Left cardiac atrium (tissue), 4 donors: ENCODE measurements around the gene BCL2. TPM values are rescaled to one million over a fixed set of nuclear protein-coding genes. Genes with fewer than 3 reads are reported as not detected.
"Not testable (repeated sequence)": the region's sequence is repeated elsewhere in the genome, so short reads cannot be mapped to it uniquely, and the experiment has no call there.

Experiments used
- ATAC-seq, 2 donors: fragments of 200-7000 bp; cut with Tn5 transposase; one replicate each; pipeline ENCODE4 v1.9.1; 2020; ENCODE audit warnings: mild to moderate bottlenecking in 2 of 2, moderate library complexity in 2 of 2
- DNase-seq: peaks from one replicate; pipeline ENCODE4 v3.0.0-alpha.2; 2020
- intact Hi-C, 2 donors: fragments of 100-400 bp; cut with DNase I; formaldehyde crosslinking; loops; one replicate each; pipeline versions ENCODE4 v1.14.1 to v1.15.1; 2022 to 2023
- total RNA-seq, 2 donors: library from RNA; stranded (reverse); fragmentation: NEBNext Ultra II Directional; extraction: Animal tissue kit (Norgen Biotek cat#: 25700); gene quantifications; one replicate each; pipeline ENCODE4 v1.2.1, GENCODE V29; 2021
- donor health status: DM: no; HTN: yes; CAD: no.
- donor health status: DM: no; HTN: yes; CAD: no; lungs with severe emphysema.
- donor health status: DM: yes; HTN: yes; CAD: no.
- donor health status: Dilated cardiomyopathy.

BCL2 gene
- total RNA-seq, 2 donors from 2014 or later: 10.1 to 11.6 TPM

DNA sequence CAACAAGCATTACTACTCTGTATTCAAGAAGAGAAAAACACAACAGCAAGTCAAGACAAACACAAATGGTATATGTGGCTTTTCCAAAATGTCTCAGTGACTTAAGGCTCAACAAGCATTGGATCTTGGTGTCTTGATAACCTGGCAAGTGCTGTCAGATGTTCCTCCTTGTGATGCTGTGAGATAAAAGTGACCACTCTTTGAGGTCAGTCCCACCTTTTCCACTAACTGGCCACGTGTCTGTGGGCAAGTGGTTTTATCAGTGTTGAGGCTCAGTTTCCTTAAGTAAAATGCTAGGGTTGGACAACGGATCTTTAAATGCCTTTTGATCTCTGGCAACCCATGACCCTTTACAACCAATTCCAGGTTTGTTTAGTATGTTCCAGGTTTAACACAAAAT, 98.7 kb downstream of the BCL2 start:
- intact Hi-C loops: no loop called here
- DNase-seq (no peak), ATAC-seq (no peak)

DNA sequence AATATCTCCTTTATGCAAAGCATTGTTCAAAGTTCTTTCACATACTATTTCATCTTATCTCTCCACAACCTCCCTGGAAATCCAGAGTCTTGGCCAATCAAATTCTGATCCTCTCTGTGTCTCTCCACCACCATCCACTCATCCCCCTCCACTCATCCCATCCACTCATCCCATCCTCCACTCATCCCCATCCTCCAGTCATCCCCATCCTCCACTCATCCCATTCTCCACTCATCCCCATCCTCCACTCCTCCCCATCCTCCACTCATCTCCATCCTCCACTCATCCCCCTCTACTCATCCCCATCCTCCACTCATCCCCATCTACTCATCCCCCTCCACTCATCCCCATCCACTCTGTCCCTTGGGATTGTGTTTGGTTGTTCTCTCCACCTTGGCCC, 101.1 kb downstream of the BCL2 start:
- intact Hi-C loops: no loop called here
- no peak for DNase-seq

DNA sequence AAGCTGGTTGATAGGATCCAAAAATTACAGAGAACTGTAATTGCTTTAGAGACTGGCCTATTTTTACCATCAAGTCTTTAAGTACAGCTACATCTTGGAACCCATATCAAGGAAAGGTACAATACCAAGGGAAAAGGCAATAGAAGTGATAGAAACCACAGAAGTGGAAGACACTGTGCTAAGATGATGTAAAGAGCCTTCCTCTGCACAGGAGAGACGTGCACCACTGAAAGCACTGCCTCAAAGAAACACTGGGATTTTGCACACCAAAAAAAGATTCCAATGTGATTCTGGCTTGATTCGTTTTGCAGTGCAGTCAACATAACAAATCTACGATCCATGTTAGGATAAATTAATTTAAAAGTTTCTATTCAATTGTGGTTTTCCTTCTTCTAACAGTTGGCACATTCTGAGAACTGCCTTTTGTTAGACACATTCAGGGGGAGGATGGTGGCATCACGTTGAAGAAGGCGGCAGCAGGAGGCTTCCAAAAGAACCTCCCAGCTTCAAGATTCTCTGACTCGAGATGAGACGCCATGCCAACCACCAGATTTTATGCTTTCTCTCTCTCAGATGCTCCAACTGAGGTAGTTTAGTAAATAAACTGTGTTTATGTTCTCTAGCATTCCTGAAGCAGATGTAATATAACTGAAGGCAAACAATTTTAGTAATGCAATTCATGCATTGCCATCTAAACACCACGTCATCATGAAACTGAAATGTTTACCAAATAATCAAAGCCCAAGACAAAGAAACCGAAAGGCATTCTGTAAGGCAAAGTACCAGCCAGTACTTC, 102.9 kb downstream of the BCL2 start:
- intact Hi-C loops: no loop called here
- DNase-seq (no peak), ATAC-seq (no peak)

More for the DNA sequence above, 101.1 kb downstream of the BCL2 start:
- peak in 1 of 2 donors; percentile 47 for ATAC-seq

DNA sequence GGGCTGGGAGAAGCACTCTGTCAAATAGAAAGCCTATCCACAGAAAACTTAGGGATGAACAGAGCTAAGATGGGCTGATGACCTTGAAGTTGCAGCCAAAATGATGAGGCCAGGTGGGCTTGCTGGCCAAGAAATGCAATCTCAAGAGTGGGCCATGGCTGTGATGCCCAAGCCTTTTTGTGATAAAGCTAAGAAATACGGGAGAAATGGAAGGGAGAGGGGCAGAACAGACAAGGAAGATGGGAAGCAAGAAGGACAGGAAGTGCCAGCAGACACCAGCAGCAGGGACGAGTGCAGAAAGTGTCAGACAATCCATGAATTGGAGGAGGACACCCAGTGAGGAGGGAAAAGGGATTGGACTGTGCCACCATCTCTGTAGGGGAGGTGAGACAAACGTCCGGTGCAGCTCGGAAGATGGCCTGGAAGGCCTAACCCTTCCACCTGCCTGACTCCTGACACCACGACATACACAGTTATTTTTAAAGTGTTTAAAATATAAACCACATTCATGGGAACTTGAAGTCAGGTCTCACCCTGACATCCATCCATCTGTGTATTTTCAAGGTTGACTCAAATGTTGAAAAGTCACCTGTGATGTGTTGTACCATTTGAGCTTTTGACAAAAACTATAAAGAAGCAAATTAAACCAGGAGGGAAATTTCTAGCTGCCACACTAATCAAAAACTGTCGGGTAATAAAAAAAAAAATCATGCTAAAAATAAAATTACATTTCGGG, 105.5 kb downstream of the BCL2 start:
- DNase-seq: no peak
- intact Hi-C loops: no loop called here
- no peak for ATAC-seq

DNA sequence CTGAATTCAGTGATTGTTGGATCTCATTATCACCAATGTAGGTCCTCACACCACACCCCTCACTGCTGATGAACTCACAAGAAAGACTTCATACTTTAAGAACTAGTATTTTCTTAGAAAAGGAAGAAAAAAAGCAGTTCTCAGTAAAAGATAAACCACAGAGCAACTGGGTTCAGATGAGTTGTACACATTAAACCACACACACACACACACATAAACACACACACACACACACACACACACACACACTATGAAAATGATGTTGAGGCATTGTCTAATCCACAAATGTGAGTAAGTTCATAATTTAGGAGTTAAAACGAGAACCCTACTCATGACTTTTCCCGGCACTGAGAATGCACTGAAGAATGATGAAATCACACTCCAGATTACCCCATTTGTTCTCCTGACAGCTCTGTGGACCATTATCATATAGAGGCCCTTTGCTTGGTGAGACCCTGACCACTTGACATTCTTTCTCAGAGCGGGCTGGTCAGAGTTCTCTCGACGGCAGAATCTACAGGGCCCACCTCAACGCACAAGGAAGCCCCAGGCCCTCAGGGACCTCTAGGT, 106.2 kb downstream of the BCL2 start:
- peak in 1 of 2 donors; percentile 24 for ATAC-seq
- intact Hi-C loops: no loop called here
- DNase-seq: no peak

DNA sequence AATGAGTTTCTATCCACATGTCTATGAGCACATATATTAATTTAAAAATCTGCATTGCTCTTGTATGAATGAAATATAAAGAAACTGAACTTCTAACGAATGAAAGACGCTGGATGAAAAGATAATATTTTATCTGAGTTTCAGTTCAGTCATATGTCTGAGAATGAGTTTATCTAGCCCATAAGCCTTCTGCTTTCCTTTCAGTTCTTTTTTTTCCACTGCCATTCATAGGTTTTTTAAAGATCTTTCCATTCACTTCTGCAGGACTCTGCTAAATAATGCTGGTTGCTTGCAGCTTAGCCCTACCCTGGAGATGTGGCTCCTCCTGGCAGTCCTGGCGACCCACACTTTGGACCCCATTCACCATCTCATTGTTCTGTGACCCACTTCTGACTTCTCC, 109.0 kb downstream of the BCL2 start:
- DNase-seq: no peak
- intact Hi-C loops: no loop called here
- ATAC-seq: no peak

GRCh38 chr18:63208676-63209075, 110.9 kb downstream of the BCL2 start:
- ATAC-seq (peak in 1 of 2 donors; percentile 42), DNase-seq (no peak)
- intact Hi-C loops: no loop called here

DNA sequence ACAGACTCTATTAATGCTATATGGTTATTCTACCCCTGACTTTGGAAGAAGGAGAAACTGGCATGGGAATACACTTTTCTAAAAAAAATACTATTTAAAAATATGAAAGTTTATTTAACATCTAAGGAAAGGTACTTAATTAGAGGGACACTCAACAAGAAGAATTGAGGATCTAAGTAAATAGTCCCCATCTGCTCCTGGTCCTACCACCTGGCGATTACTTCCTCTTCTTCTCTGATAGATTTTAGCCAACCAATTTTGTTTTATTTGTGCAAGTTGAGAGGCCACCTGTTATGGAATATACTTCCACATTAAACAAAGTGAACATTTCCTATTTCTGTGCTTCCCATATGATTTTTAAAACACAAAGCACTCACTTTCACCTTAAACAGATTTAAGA, 111.7 kb downstream of the BCL2 start:
- intact Hi-C loops: no loop called here
- no peak for ATAC-seq
- DNase-seq: no peak

DNA sequence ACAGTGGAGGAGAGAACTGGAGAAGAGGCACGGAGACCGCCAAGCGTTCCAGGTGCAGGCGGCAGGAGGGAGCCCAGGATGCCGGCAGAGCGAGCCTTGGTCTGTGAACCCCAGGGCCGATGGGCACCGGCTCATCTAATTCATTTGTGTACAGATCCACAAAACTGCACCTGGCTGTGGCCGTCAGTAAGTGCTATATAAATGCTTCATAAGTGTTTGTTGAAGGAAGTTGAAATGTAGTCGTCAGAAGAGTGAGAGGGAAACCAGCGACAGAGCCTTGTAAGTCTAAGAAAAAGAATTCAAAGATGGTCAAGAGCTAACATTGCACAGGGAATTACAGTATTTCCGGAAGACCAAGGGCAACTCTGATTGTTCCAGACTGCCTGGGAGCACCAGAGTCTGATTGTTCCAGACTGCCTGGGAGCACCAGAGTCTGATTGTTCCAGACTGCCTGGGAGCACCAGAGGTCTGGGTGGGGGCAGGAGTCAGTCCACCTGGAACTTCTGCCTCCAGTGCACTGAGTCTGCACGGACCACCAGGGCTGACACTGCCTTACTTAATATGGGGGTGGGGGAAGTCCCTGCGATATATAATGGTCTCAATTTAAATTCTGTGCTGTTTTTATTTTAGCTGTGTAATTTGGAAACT, 112.3 kb downstream of the BCL2 start:
- ATAC-seq (no peak), DNase-seq (no peak)
- intact Hi-C loops: no loop called here

DNA sequence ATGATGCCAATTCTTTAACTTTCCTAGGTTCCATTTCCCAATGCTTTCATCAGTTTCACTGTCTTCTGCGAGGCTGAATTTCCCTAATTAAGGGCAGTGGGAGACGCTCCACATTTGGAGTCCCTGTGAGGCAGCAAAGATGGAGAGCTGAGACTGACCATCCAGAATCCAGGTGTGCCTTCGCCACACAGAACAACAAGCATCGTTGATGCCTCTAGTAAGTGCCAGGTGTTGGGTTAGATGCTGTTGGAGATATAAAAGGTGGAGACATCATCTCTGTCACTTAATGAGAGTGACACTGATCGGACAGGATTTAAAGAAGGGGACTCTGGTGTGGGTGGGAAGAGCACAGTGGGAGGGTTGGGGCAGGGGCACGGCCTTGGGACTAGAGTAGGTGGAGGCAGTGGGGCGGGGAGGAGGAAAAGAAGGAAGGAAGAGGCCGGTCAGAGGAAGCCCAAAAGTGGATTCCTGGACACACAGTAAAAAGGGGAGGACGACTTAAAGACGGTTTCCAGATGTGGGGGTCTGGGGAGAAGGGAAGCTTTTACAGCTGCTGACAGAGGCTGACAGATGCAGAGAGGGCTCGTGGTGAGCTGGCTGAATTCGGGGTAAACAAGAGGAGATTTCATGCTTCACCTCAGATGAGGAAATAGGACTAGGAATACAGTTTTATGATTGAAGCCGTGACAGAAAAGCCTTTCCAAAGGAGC, 113.0 kb downstream of the BCL2 start:
- ATAC-seq (no peak), DNase-seq (no peak)
- intact Hi-C loops: no loop called here

DNA sequence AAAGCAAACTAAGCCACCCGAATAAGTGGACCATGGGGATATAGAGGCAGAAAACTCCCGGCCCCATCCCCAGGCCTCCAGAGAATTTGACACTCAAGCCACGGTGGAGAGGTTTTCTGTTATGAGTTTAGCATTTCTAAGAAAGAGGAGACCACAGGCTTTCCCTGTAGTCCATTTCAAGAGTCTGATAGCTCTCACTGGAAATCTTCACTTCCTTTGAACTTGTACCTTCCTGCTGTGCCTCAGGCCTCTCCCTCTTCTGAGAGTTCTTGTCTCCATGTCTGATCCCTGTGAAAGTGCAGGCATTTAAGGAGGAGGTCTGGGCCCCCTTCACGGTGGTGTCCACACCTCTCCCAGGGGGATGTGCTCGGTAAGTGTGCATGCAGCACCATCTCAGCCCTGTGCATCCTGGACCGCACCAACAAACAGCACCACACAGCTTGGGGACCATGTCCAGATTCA, 113.7 kb downstream of the BCL2 start:
- DNase-seq (no peak), ATAC-seq (no peak)
- intact Hi-C loops: no loop called here

- ATAC-seq: no peak
- intact Hi-C loops: no loop called here
- no peak for DNase-seq
These were observed 116.1 kb downstream of the BCL2 start for GRCh38 chr18:63203497-63203896.

GRCh38 chr18:63202828-63203227, 116.7 kb downstream of the BCL2 start:
- intact Hi-C loops: no loop called here
- no peak for DNase-seq
- ATAC-seq: no peak

- intact Hi-C loops, DNase-seq, ATAC-seq: not testable (repeated sequence)
These were observed 118.1 kb downstream of the BCL2 start for GRCh38 chr18:63201456-63201855.

- ATAC-seq (peak; percentile 38 to 60), DNase-seq (no peak)
- intact Hi-C loops: no loop called here
These were observed 119.8 kb downstream of the BCL2 start for GRCh38 chr18:63199743-63200241.

DNA sequence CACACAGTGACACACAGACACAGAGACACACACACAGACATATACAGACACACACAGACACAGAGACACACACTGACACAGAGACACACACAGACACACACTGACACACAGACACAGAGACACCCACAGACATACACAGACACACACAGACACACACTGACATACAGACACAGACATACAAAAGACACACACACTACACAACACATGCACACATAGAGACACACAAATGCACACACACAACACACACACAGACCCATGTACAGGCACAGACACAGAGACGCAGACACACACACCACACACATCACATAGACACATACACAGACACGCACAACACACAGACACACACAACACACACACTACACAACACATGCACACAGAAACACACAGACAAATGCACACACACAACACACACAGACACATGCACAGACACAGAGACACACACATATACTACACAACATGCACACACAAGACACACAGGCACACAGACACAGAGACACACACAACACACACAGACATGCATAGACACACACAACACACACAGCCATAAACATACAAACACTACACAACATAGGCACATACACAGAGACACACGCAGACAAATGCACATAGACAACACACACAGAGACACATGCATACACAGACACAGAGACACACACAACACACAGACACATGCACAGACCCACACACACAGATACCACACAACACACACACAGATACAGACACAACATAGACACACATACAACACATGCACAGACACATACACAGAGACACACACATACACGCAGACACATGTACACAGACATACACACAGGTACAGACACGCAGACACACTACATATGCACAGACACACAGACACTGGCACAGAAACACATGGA, 120.5 kb downstream of the BCL2 start:
- DNase-seq (no peak), ATAC-seq (no peak)
- intact Hi-C loops: no loop called here

GRCh38 chr18:63198098-63198760, 121.3 kb downstream of the BCL2 start:
- ATAC-seq (no peak), DNase-seq (no peak)
- intact Hi-C loops: no loop called here
